PFSK-1 (cell line): ENCODE measurements around the gene FAM168B. TPM values are rescaled to one million over a fixed set of nuclear protein-coding genes. Genes with fewer than 3 reads are reported as not detected.
A peak's percentile ranks its signal among the peaks of the same experiment; 100 is the strongest.

Source experiments
- FOXP2 ChIP-seq: optimal IDR thresholded peaks from 2 replicates; pipeline ENCODE3; 2011; ENCODE audit warnings: borderline replicate concordance, control low read depth, inconsistent platforms; ENCODE audit not compliant: insufficient read depth; ENCODE audit errors: extremely low read length, extremely low read depth
- POLR2AphosphoS5 ChIP-seq: IDR thresholded peaks from 2 replicates; pipeline ENCODE4 v1.6.1; 2012; ENCODE audit warnings: low read depth, mild to moderate bottlenecking, control low read depth, low read length, moderate library complexity
- REST ChIP-seq, 2 experiments: IDR thresholded peaks; 2 replicates each; pipeline versions ENCODE4 v1.6.1 to v1.8.0; 2011 to 2012; ENCODE audit warnings: low read depth in 2 of 2, low read length in 2 of 2, control low read depth in 1 of 2, inconsistent platforms in 1 of 2, mild to moderate bottlenecking in 1 of 2, moderate library complexity in 1 of 2; ENCODE audit not compliant: insufficient read depth in 1 of 2
- SIN3A ChIP-seq: IDR thresholded peaks from 2 replicates; pipeline ENCODE4 v1.6.1; 2012; ENCODE audit warnings: mild to moderate bottlenecking, low read length, moderate library complexity, borderline replicate concordance; ENCODE audit not compliant: insufficient read depth
- TAF1 ChIP-seq: IDR thresholded peaks from 2 replicates; pipeline ENCODE4 v1.6.1; 2012; ENCODE audit warnings: low read length, control low read depth, borderline replicate concordance; ENCODE audit not compliant: insufficient read depth
- polyA plus RNA-seq: library from polyadenylated mRNA; unstranded; fragments of >200 nt; gene quantifications from one replicate; pipeline ENCODE4 v1.2.1, GENCODE V29; 2012; ENCODE audit warnings: low read depth, missing spikeins; ENCODE audit not compliant: insufficient read length

Gene FAM168B, protein sequence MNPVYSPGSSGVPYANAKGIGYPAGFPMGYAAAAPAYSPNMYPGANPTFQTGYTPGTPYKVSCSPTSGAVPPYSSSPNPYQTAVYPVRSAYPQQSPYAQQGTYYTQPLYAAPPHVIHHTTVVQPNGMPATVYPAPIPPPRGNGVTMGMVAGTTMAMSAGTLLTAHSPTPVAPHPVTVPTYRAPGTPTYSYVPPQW
- polyA plus RNA-seq: 180 TPM

GRCh38 chr2:131093006-131093695 lies at the start of gene FAM168B:
FAM168B (minus strand) TSS chr2:131093460; CDS start chr2:131082646, 10,814 bp downstream.
- TF ChIP-seq TAF1 (no peak), SIN3A (0 out of 2 replicates have a peak, but pooled peaks have one; percentile 26), FOXP2 (peak; percentile 84), POLR2AphosphoS5 (peak; percentile 78; the same call in 1 of the 2 replicates), REST (IDR thresholded peaks at IDR 0.05; ENCODE audit: insufficient read depth in 1 of 2, low read depth in 2 of 2, low read length in 2 of 2) (no peak)

- TF ChIP-seq SIN3A (no peak), REST (IDR thresholded peaks at IDR 0.05; ENCODE audit: insufficient read depth in 1 of 2, low read depth in 2 of 2, low read length in 2 of 2) (no peak), TAF1 (no peak)
Observed at GRCh38 chr2:131142849-131143248, 49.6 kb upstream of the FAM168B start.

GRCh38 chr2:131140581-131140980 lies 47.3 kb upstream of the FAM168B start:
- no peak for TF ChIP-seq FOXP2
- TF ChIP-seq TAF1: no peak
- no peak for TF ChIP-seq REST (IDR thresholded peaks at IDR 0.05; ENCODE audit: insufficient read depth in 1 of 2, low read depth in 2 of 2, low read length in 2 of 2)

DNA sequence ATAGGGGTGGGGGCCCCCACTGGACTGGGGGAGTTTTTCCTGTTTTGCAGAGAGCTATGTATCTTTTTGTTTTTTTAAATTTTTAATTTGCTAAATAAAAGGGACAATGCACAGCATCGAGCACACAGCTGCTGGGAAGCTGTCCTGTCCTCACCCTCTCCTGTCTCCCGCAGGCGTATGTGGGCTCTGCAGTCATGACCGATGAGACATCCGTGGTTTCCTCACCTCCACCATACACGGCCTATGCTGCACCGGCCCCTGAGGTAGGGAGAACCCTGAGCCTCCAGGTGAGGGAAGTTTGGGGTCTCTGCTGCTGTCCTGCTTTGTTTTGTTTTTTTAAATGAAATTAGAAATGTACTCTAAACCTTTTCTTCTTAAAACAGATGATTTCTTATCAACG lies 39.5 kb upstream of the FAM168B start:
- TF ChIP-seq SIN3A: no peak
- no peak for TF ChIP-seq POLR2AphosphoS5
- TF ChIP-seq REST (IDR thresholded peaks at IDR 0.05; ENCODE audit: insufficient read depth in 1 of 2, low read depth in 2 of 2, low read length in 2 of 2): no peak
- TF ChIP-seq FOXP2: no peak
- TF ChIP-seq TAF1: no peak

GRCh38 chr2:131130298-131130596 lies 37.0 kb upstream of the FAM168B start:
- no peak for TF ChIP-seq SIN3A
